ENCODE measurements around the gene SGPL1.

Gene SGPL1

GRCh38 chr10:70804421-70804808 lies 11.3 kb upstream of the SGPL1 start:
- Histone ChIP-seq H3K36me3 (ENCODE audit: insufficient read depth, low read depth, low read length) (no peaks in the 10 kb centered on the region), H3K27me3 (ENCODE audit: insufficient read depth, low read length) (no peaks in the 10 kb centered on the region), H3K27ac (ENCODE audit: low read length) (no peak overlapping the region), H3K4me3 (ENCODE audit: low read length) (no peak overlapping the region), H3K9me3 (ENCODE audit: insufficient read depth, low read depth, low read length) (no peaks in the 10 kb centered on the region), H3K4me1 (ENCODE audit: insufficient read depth, low read length) (peaks cover 4% of the 10 kb centered on the region; the same call in 1 of the 2 replicates), H3K9ac (ENCODE audit: low read depth, low read length) (no peak overlapping the region)

- H3K27ac ChIP-seq (ENCODE audit: low read length): no peak overlapping the region
- no peaks in the 10 kb centered on the region for H3K9me3 ChIP-seq (ENCODE audit: insufficient read depth, low read depth, low read length)
Observed at GRCh38 chr10:70805619-70806215, 10.0 kb upstream of the SGPL1 start.

GRCh38 chr10:70806841-70807240 lies 8.9 kb upstream of the SGPL1 start:
- Histone ChIP-seq H3K9ac (ENCODE audit: low read depth, low read length) (no peak overlapping the region), H3K9me3 (ENCODE audit: insufficient read depth, low read depth, low read length) (no peaks in the 10 kb centered on the region), H3K4me1 (ENCODE audit: insufficient read depth, low read length) (peaks cover 4% of the 10 kb centered on the region), H3K27me3 (ENCODE audit: insufficient read depth, low read length) (no peaks in the 10 kb centered on the region), H3K36me3 (ENCODE audit: insufficient read depth, low read depth, low read length) (no peaks in the 10 kb centered on the region), H3K27ac (ENCODE audit: low read length) (no peak overlapping the region), H3K4me3 (ENCODE audit: low read length) (no peak overlapping the region)

More at GRCh38 chr10:70805619-70806215, 10.0 kb upstream of the SGPL1 start:
- no peaks in the 10 kb centered on the region for H3K27me3 ChIP-seq (ENCODE audit: insufficient read depth, low read length)
- H3K9ac ChIP-seq (ENCODE audit: low read depth, low read length): no peak overlapping the region
- H3K36me3 ChIP-seq (ENCODE audit: insufficient read depth, low read depth, low read length): no peaks in the 10 kb centered on the region
- H3K4me1 ChIP-seq (ENCODE audit: insufficient read depth, low read length): peaks cover 4% of the 10 kb centered on the region
- no peak overlapping the region for H3K4me3 ChIP-seq (ENCODE audit: low read length)

- H3K9me3 ChIP-seq (ENCODE audit: insufficient read depth, low read depth, low read length): no peaks in the 10 kb centered on the region
- H3K4me1 ChIP-seq (ENCODE audit: insufficient read depth, low read length): peaks cover 4% of the 10 kb centered on the region
- H3K9ac ChIP-seq (ENCODE audit: low read depth, low read length): no peak overlapping the region
- no peak overlapping the region for H3K27ac ChIP-seq (ENCODE audit: low read length)
- no peaks in the 10 kb centered on the region for H3K27me3 ChIP-seq (ENCODE audit: insufficient read depth, low read length)
- no peak overlapping the region for H3K4me3 ChIP-seq (ENCODE audit: low read length)
- no peaks in the 10 kb centered on the region for H3K36me3 ChIP-seq (ENCODE audit: insufficient read depth, low read depth, low read length)
Observed at GRCh38 chr10:70807556-70807955, 8.2 kb upstream of the SGPL1 start.

GRCh38 chr10:70809011-70809611 lies 6.6 kb upstream of the SGPL1 start:
- Histone ChIP-seq H3K9me3 (ENCODE audit: insufficient read depth, low read depth, low read length) (no peaks in the 10 kb centered on the region), H3K27ac (ENCODE audit: low read length) (no peak overlapping the region), H3K27me3 (ENCODE audit: insufficient read depth, low read length) (no peaks in the 10 kb centered on the region), H3K36me3 (ENCODE audit: insufficient read depth, low read depth, low read length) (no peaks in the 10 kb centered on the region), H3K9ac (ENCODE audit: low read depth, low read length) (no peak overlapping the region), H3K4me3 (ENCODE audit: low read length) (no peak overlapping the region), H3K4me1 (ENCODE audit: insufficient read depth, low read length) (peaks cover 4% of the 10 kb centered on the region)

- Histone ChIP-seq H3K27ac (ENCODE audit: low read length) (no peak overlapping the region), H3K4me3 (ENCODE audit: low read length) (no peak overlapping the region), H3K27me3 (ENCODE audit: insufficient read depth, low read length) (no peaks in the 10 kb centered on the region), H3K9me3 (ENCODE audit: insufficient read depth, low read depth, low read length) (no peaks in the 10 kb centered on the region), H3K9ac (ENCODE audit: low read depth, low read length) (no peak overlapping the region), H3K4me1 (ENCODE audit: insufficient read depth, low read length) (peaks cover 4% of the 10 kb centered on the region), H3K36me3 (ENCODE audit: insufficient read depth, low read depth, low read length) (no peaks in the 10 kb centered on the region)
Observed at GRCh38 chr10:70809726-70810125, 6.0 kb upstream of the SGPL1 start.

GRCh38 chr10:70810967-70811366 lies 4.8 kb upstream of the SGPL1 start:
- no peaks in the 10 kb centered on the region for H3K27me3 ChIP-seq (ENCODE audit: insufficient read depth, low read length)
- no peak overlapping the region for H3K27ac ChIP-seq (ENCODE audit: low read length)
- no peaks in the 10 kb centered on the region for H3K36me3 ChIP-seq (ENCODE audit: insufficient read depth, low read depth, low read length)

GRCh38 chr10:70811881-70812280 lies 3.9 kb upstream of the SGPL1 start:
- no peak overlapping the region for H3K27ac ChIP-seq (ENCODE audit: low read length)
- no peak overlapping the region for H3K4me3 ChIP-seq (ENCODE audit: low read length)
- H3K4me1 ChIP-seq (ENCODE audit: insufficient read depth, low read length): peaks cover 4% of the 10 kb centered on the region
- H3K36me3 ChIP-seq (ENCODE audit: insufficient read depth, low read depth, low read length): no peaks in the 10 kb centered on the region
- H3K27me3 ChIP-seq (ENCODE audit: insufficient read depth, low read length): no peaks in the 10 kb centered on the region
- no peak overlapping the region for H3K9ac ChIP-seq (ENCODE audit: low read depth, low read length)
- no peaks in the 10 kb centered on the region for H3K9me3 ChIP-seq (ENCODE audit: insufficient read depth, low read depth, low read length)

More at GRCh38 chr10:70810967-70811366, 4.8 kb upstream of the SGPL1 start:
- peaks cover 4% of the 10 kb centered on the region for H3K4me1 ChIP-seq (ENCODE audit: insufficient read depth, low read length)
- no peak overlapping the region for H3K4me3 ChIP-seq (ENCODE audit: low read length)
- H3K9me3 ChIP-seq (ENCODE audit: insufficient read depth, low read depth, low read length): no peaks in the 10 kb centered on the region
- no peak overlapping the region for H3K9ac ChIP-seq (ENCODE audit: low read depth, low read length)

- Histone ChIP-seq H3K36me3 (ENCODE audit: insufficient read depth, low read depth, low read length) (peaks cover 6% of the 10 kb centered on the region; the same call in 1 of the 2 replicates), H3K4me3 (ENCODE audit: low read length) (no peak overlapping the region), H3K27ac (ENCODE audit: low read length) (no peak overlapping the region), H3K9ac (ENCODE audit: low read depth, low read length) (no peak overlapping the region), H3K9me3 (ENCODE audit: insufficient read depth, low read depth, low read length) (no peaks in the 10 kb centered on the region), H3K4me1 (ENCODE audit: insufficient read depth, low read length) (no peaks in the 10 kb centered on the region; the same call in 1 of the 2 replicates), H3K27me3 (ENCODE audit: insufficient read depth, low read length) (no peaks in the 10 kb centered on the region)
Observed at GRCh38 chr10:70812814-70813213, 2.9 kb upstream of the SGPL1 start.

- no peak overlapping the region for H3K27ac ChIP-seq (ENCODE audit: low read length)
- no peak overlapping the region for H3K9ac ChIP-seq (ENCODE audit: low read depth, low read length)
- H3K27me3 ChIP-seq (ENCODE audit: insufficient read depth, low read length): no peaks in the 10 kb centered on the region
- no peaks in the 10 kb centered on the region for H3K9me3 ChIP-seq (ENCODE audit: insufficient read depth, low read depth, low read length)
- no peaks in the 10 kb centered on the region; the same call in 1 of the 2 replicates for H3K4me1 ChIP-seq (ENCODE audit: insufficient read depth, low read length)
- no peak overlapping the region for H3K4me3 ChIP-seq (ENCODE audit: low read length)
- H3K36me3 ChIP-seq (ENCODE audit: insufficient read depth, low read depth, low read length): peaks cover 19% of the 10 kb centered on the region
Observed at GRCh38 chr10:70814126-70814525, 1.6 kb upstream of the SGPL1 start.

GRCh38 chr10:70816220-70816894 lies 609 bp downstream of the SGPL1 start:
- Histone ChIP-seq H3K4me3 (ENCODE audit: low read length) (peak overlapping the region; percentile 93), H3K4me1 (ENCODE audit: insufficient read depth, low read length) (no peaks in the 10 kb centered on the region), H3K9me3 (ENCODE audit: insufficient read depth, low read depth, low read length) (no peaks in the 10 kb centered on the region), H3K9ac (ENCODE audit: low read depth, low read length) (peak overlapping the region; percentile 88; the same call in 1 of the 2 replicates), H3K27me3 (ENCODE audit: insufficient read depth, low read length) (no peaks in the 10 kb centered on the region), H3K36me3 (ENCODE audit: insufficient read depth, low read depth, low read length) (peaks cover 41% of the 10 kb centered on the region), H3K27ac (ENCODE audit: low read length) (no peak overlapping the region)
